Transverse colon (tissue), 4 donors: ENCODE measurements around the gene MPDU1. TPM values are rescaled to one million over a fixed set of nuclear protein-coding genes. Genes with fewer than 3 reads are reported as not detected.
"Not testable (repeated sequence)": the region's sequence is repeated elsewhere in the genome, so short reads cannot be mapped to it uniquely, and the experiment has no call there.

Source experiments
- DNase-seq: peaks from one replicate; pipeline ENCODE4 v3.0.0-alpha.2; 2019
- H3K27ac ChIP-seq, 4 donors: fragments of 200-600 bp; sonication (generic); 2 replicates each; pipeline ENCODE4 v1.5.1; 2016 to 2018; ENCODE audit warnings: inconsistent platforms in 4 of 4
- H3K27me3 ChIP-seq: fragments of 200-600 bp; sonication (generic); 2 replicates; pipeline ENCODE4 v1.5.1; 2017; ENCODE audit warnings: inconsistent platforms
- H3K36me3 ChIP-seq, 4 donors: fragments of 200-600 bp; sonication (generic); 2 replicates each; pipeline ENCODE4 v1.5.1; 2017 to 2019; ENCODE audit warnings: inconsistent platforms in 4 of 4
- H3K4me1 ChIP-seq, 4 donors: fragments of 200-600 bp; sonication (generic); 2 replicates each; pipeline ENCODE4 v1.5.1; 2017 to 2020; ENCODE audit warnings: inconsistent platforms in 4 of 4
- H3K4me3 ChIP-seq, 4 donors: fragments of 200-600 bp; sonication (generic); 1 replicate in 1 of 4; 2 replicates in 3 of 4; pipeline versions ENCODE4 v1.5.1 to v1.6.1; 2017 to 2019; ENCODE audit warnings: inconsistent platforms in 4 of 4
- H3K9me3 ChIP-seq, 2 donors: fragments of 200-600 bp; sonication (generic); 2 replicates each; pipeline ENCODE4 v1.5.1; 2017 to 2019; ENCODE audit warnings: inconsistent platforms in 2 of 2
- EP300 ChIP-seq: sonication (generic); formaldehyde crosslinking; IDR thresholded peaks from one replicate; pipeline ENCODE4 v1.6.1; 2017; ENCODE audit warnings: antibody characterized with exemption, low read depth
- POLR2A ChIP-seq: fragments of 450-650 bp; IDR thresholded peaks from one replicate; pipeline ENCODE4 v1.6.1; 2016; ENCODE audit warnings: antibody characterized with exemption, mild to moderate bottlenecking, moderate library complexity
- POLR2AphosphoS5 ChIP-seq, 3 donors: sonication (generic); formaldehyde crosslinking; IDR thresholded peaks; one replicate each; pipeline ENCODE4 v1.6.1; 2016; ENCODE audit warnings: antibody characterized with exemption in 3 of 3
- WGBS, 2 donors: methylation state at CpG; one replicate each; pipeline ENCODE4 v1.1.5; 2018; ENCODE audit warnings: low coverage in 1 of 2; 5-methylcytosine and 5-hydroxymethylcytosine counted together
- in situ Hi-C, 4 donors: fragments of 200-750 bp; cut with MboI; loops; one replicate each; pipeline versions ENCODE4 v1.15.0 to v1.15.1; 2017; ENCODE audit warnings: low sequenced_read_pairs in 3 of 4, low pct_ligation_motif_present in 1 of 4, low pct_unique_long_range_greater_than_20kb in 1 of 4
- intact Hi-C: fragments of 100-400 bp; cut with DNase I; formaldehyde crosslinking; loops from one replicate; pipeline ENCODE4 v1.15.1; 2023; ENCODE audit warnings: low total_unique reads
- total RNA-seq, 4 donors: library from RNA; depleted of rRNA; stranded (reverse); fragments of >200 nt; gene quantifications; one replicate each; pipeline ENCODE4 v1.1.0, GENCODE V29; 2016
- TF ChIP-seq, protein P1 (sequence below), 5 experiments: fragments of 200-600 bp in 3 of 5; fragments of 450-650 bp in 2 of 5; sonication (generic) in 3 of 5; IDR thresholded peaks; 1 replicate in 2 of 5; 2 replicates in 3 of 5; pipeline ENCODE4 v1.5.1; 2016 to 2017; ENCODE audit warnings: antibody characterized with exemption in 5 of 5, inconsistent platforms in 3 of 5, mild to moderate bottlenecking in 2 of 5, moderate library complexity in 1 of 5

The MPDU1 gene
- total RNA-seq, 4 donors from 2014 or later: 97.9 to 312 (median 157) TPM

DNA sequence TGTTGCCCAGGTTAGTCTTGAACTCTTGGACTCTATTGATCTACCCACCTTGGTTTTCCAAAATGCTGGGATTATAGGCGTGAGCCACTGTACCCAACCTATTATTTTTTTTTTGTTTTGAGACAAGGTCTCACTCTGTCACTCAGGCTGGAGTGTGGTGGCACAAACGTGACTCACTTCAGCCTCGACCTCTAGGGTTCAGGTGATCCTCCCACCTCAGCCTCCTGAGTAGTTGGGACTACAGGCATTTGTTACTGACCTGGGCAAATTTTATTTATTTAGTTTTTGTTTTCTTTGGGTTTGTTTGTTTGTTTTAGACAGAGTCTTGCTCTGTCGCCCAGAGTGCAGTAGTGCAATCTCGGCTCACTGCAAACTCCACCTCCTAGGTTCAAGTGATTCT, 40.0 kb downstream of the MPDU1 start:
- 77 to 86% methylated on average over 3 to 5 of the region's 5 CpGs for WGBS, 2 donors
- TF ChIP-seq POLR2AphosphoS5 (IDR thresholded peaks at IDR 0.05): no peak
- TF ChIP-seq EP300: no peak
- TF ChIP-seq, protein P1, sequence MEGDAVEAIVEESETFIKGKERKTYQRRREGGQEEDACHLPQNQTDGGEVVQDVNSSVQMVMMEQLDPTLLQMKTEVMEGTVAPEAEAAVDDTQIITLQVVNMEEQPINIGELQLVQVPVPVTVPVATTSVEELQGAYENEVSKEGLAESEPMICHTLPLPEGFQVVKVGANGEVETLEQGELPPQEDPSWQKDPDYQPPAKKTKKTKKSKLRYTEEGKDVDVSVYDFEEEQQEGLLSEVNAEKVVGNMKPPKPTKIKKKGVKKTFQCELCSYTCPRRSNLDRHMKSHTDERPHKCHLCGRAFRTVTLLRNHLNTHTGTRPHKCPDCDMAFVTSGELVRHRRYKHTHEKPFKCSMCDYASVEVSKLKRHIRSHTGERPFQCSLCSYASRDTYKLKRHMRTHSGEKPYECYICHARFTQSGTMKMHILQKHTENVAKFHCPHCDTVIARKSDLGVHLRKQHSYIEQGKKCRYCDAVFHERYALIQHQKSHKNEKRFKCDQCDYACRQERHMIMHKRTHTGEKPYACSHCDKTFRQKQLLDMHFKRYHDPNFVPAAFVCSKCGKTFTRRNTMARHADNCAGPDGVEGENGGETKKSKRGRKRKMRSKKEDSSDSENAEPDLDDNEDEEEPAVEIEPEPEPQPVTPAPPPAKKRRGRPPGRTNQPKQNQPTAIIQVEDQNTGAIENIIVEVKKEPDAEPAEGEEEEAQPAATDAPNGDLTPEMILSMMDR (IDR thresholded peaks at IDR 0.05): no peak
- TF ChIP-seq POLR2A: no peak
- no peaks in the 10 kb centered on the region for H3K9me3 ChIP-seq
- no peak overlapping the region for H3K4me3 ChIP-seq
- no peaks in the 10 kb centered on the region for H3K27me3 ChIP-seq
- DNase-seq: no peak
- peaks cover 12 to 16% (median 15%) of the 10 kb centered on the region in 4 donors for H3K4me1 ChIP-seq
- intact Hi-C loops: no loop called here
- no peak overlapping the region for H3K27ac ChIP-seq
- no peaks in the 10 kb centered on the region for H3K36me3 ChIP-seq
- in situ Hi-C loops: no loop called here

DNA sequence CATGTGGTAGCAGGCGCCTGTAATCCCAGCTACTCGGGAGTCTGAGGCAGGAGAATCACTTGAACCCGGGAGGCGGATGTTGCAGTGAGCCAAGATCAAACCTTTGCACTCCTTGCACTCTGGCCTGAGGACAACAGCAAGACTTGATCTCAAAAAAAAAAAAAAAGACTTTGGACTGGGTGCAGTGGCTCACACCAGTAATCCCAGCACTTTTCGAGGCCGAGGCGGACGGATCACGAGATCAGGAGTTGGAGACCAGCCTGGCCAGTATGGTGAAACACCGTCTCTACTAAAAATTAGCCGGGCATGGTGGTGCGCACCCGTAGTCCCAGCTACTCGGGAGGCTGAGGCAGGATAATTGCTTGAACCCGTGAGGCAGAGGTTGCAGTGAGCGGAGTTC, 42.1 kb downstream of the MPDU1 start:
- in situ Hi-C loops, DNase-seq, H3K4me3 ChIP-seq: not testable (repeated sequence)

DNA sequence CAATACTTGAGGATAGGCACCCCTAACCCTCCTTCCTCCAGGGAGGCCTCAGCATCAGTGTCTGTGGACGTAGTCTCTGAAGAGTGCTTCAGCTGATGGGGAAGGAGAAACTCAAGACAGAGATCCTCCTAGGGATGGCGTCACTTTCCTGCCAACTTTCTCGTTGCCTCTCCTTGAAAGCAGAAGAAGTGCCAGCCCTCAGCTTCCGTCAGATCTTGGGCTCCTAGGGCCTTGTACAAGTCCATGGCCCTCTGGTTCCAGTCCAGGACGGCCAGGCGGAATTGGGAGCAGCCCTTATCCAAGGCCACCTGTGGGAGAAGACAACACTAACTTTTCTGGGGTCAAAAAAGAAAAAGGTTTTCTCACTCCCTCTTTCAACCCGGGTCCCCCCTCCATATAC, 42.7 kb downstream of the MPDU1 start:
- DNase-seq: no peak
- intact Hi-C loops (no loop called here), in situ Hi-C loops (no loop called here)
- Histone ChIP-seq H3K27me3 (no peaks in the 10 kb centered on the region), H3K4me3 (peak overlapping the region in 1 of 4 donors; percentile 70), H3K4me1 (peaks cover 12 to 16% (median 15%) of the 10 kb centered on the region in 4 donors), H3K9me3 (no peaks in the 10 kb centered on the region), H3K36me3 (no peaks in the 10 kb centered on the region), H3K27ac (peak overlapping the region in 2 of 4 donors; percentile 91 to 92)
- 76 to 97% methylated on average over 3 to 7 of the region's 7 CpGs for WGBS, 2 donors
- TF ChIP-seq, protein P1 (IDR thresholded peaks at IDR 0.05): no peak
- TF ChIP-seq POLR2AphosphoS5 (IDR thresholded peaks at IDR 0.05): no peak
- TF ChIP-seq EP300: no peak
- TF ChIP-seq POLR2A: no peak

More for the DNA sequence above, 42.1 kb downstream of the MPDU1 start:
- intact Hi-C loops, H3K9me3 ChIP-seq, H3K36me3 ChIP-seq, H3K27me3 ChIP-seq, H3K27ac ChIP-seq: not testable (repeated sequence)
- peaks cover 12 to 16% (median 15%) of the 10 kb centered on the region in 4 donors for H3K4me1 ChIP-seq
- WGBS, 2 donors: 96 to 100% methylated on average over 1 to 16 of the region's 16 CpGs

DNA sequence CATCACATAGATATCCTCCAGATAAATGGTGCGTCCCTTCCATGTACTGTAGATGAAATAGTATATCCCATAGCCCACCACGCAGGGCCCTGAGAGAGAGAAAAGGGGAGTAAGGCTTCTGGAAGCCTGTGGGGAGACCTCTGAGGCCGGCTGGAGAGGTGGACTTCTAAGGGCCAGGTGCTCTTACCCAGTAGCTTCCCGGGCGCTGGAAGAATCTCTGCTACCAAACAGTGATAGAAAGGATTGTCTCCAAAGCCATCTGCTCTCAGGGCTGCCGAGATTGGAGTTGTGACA, 43.3 kb downstream of the MPDU1 start:
- Histone ChIP-seq H3K27me3 (no peaks in the 10 kb centered on the region), H3K27ac (peak overlapping the region; percentile 91 to 96 (median 93)), H3K4me3 (peak overlapping the region; percentile 70 to 88 (median 82)), H3K36me3 (no peaks in the 10 kb centered on the region), H3K9me3 (no peaks in the 10 kb centered on the region), H3K4me1 (peaks cover 12 to 16% (median 15%) of the 10 kb centered on the region in 4 donors)
- in situ Hi-C loops (no loop called here), intact Hi-C loops (no loop called here)
- DNase-seq: no peak
- TF ChIP-seq, protein P1 (IDR thresholded peaks at IDR 0.05): no peak
- TF ChIP-seq EP300: no peak
- no peak for TF ChIP-seq POLR2A
- TF ChIP-seq POLR2AphosphoS5 (IDR thresholded peaks at IDR 0.05): no peak
- WGBS, 2 donors: 20% methylated on average over 6 of the region's 6 CpGs; no CpG with 5 or more reads in 1 of the 2 donors
